ENCODE results near the gene MACROH2A1.

The MACROH2A1 gene

DNA sequence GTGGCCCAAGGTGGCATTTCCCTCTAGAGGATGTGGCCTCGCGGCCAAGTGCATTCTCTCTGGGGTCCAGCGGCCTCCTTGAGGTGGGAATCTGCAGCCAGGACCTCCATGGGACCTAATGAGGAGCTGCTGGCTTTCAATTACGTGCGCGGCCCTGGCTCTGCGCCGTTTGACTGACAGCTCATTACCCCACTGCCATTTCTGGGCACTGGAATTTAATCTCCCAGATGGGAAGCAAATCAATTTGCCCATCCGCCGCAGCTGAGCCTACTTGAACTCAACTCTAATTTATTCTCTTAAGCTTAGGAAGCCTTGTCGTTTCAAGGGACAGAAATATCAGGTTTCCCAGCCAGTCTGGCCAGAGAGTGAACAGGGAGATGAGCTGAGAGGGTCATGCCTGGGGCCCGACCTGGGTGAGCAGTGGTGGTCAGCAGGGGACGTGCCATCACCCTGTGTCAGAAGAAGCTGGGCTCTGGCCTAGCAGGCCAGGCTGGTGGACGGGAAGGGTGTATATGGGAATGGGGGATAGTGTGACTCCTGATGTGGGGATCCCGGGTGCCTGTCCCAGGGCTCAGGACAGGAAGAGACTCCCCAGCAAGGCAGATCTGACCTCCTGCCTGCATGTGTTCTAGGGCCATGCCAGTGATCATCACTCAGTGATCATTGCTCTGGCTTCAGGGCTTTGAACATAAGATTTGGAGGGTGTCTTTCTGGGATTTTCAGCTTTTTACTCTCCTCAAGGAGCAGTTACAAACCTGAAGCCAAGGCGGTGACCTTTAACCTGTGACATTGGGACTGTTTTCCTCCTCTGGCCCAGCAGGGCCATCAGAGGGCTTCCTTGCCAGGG is 69.7 kb downstream of the MACROH2A1 start:
- TF ChIP-seq, protein P1, sequence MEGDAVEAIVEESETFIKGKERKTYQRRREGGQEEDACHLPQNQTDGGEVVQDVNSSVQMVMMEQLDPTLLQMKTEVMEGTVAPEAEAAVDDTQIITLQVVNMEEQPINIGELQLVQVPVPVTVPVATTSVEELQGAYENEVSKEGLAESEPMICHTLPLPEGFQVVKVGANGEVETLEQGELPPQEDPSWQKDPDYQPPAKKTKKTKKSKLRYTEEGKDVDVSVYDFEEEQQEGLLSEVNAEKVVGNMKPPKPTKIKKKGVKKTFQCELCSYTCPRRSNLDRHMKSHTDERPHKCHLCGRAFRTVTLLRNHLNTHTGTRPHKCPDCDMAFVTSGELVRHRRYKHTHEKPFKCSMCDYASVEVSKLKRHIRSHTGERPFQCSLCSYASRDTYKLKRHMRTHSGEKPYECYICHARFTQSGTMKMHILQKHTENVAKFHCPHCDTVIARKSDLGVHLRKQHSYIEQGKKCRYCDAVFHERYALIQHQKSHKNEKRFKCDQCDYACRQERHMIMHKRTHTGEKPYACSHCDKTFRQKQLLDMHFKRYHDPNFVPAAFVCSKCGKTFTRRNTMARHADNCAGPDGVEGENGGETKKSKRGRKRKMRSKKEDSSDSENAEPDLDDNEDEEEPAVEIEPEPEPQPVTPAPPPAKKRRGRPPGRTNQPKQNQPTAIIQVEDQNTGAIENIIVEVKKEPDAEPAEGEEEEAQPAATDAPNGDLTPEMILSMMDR (IDR thresholded peaks at IDR 0.05; ENCODE audit: low read depth, low read length), result no peak
- TF ChIP-seq EZH2phosphoT487 (IDR thresholded peaks at IDR 0.05; ENCODE audit: low read depth), result no peak
- no peak overlapping the region for H3K4me2 ChIP-seq (ENCODE audit: low read length)
- no peak overlapping the region for H3K27ac ChIP-seq (ENCODE audit: low read length)
- H3K4me1 ChIP-seq (ENCODE audit: low read length), result no peaks in the 10 kb centered on the region
- H2AFZ ChIP-seq (ENCODE audit: low read depth, low read length), result no peak overlapping the region
- H3K9ac ChIP-seq (ENCODE audit: low read length), result no peak overlapping the region
- peaks cover 6% of the 10 kb centered on the region for H4K20me1 ChIP-seq (ENCODE audit: insufficient read depth, low read length)
- H3K27me3 ChIP-seq (ENCODE audit: low read depth, low read length), result no peaks in the 10 kb centered on the region
- H3K36me3 ChIP-seq (replicated peaks; ENCODE audit: low read depth, low read length), result peaks cover 3% of the 10 kb centered on the region
- no peaks in the 10 kb centered on the region for H3K79me2 ChIP-seq (ENCODE audit: low read length)
- H3K9me3 ChIP-seq (ENCODE audit: insufficient read depth, low read length), result no peaks in the 10 kb centered on the region
- H3K4me3 ChIP-seq (ENCODE audit: low read length), result no peak overlapping the region

DNA sequence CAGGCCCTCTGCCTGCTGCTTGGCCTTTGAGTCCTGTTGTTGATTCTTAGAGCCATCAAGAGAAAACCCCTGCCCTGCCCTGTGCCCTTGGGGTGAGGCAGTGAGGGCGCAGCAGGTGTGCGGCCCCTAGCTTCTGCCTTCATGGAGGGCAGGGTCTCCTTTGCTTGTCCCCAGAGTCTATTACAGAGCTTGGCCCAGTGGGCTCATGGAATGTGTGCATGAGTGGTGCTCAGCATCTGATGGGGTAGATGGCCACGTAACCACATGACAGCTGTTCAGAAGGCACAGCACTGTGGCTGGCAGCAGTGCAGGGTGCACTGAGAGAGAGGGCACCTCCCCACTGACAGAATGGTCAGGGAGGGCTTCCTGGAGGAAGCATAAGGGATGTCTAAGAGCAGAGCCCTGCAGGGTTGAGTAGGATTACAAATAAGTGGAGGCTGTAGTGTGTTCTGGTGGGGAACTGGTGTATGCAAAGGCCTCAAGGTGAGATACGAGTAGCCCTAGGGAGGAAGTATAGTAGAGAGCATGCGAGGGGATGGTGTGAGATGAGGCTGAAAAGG is 70.8 kb downstream of the MACROH2A1 start:
- Histone ChIP-seq H3K4me2 (ENCODE audit: low read length) (no peak overlapping the region), H3K4me1 (ENCODE audit: low read length) (no peaks in the 10 kb centered on the region), H3K27me3 (ENCODE audit: low read depth, low read length) (no peaks in the 10 kb centered on the region), H3K9ac (ENCODE audit: low read length) (no peak overlapping the region), H3K27ac (ENCODE audit: low read length) (no peak overlapping the region), H3K79me2 (ENCODE audit: low read length) (no peaks in the 10 kb centered on the region), H2AFZ (ENCODE audit: low read depth, low read length) (no peak overlapping the region), H4K20me1 (ENCODE audit: insufficient read depth, low read length) (peaks cover 6% of the 10 kb centered on the region), H3K36me3 (replicated peaks; ENCODE audit: low read depth, low read length) (no peaks in the 10 kb centered on the region), H3K9me3 (ENCODE audit: insufficient read depth, low read length) (no peaks in the 10 kb centered on the region), H3K4me3 (ENCODE audit: low read length) (no peak overlapping the region)
- TF ChIP-seq, protein P1 (IDR thresholded peaks at IDR 0.05; ENCODE audit: low read depth, low read length), result no peak
- TF ChIP-seq EZH2phosphoT487 (IDR thresholded peaks at IDR 0.05; ENCODE audit: low read depth), result no peak

DNA sequence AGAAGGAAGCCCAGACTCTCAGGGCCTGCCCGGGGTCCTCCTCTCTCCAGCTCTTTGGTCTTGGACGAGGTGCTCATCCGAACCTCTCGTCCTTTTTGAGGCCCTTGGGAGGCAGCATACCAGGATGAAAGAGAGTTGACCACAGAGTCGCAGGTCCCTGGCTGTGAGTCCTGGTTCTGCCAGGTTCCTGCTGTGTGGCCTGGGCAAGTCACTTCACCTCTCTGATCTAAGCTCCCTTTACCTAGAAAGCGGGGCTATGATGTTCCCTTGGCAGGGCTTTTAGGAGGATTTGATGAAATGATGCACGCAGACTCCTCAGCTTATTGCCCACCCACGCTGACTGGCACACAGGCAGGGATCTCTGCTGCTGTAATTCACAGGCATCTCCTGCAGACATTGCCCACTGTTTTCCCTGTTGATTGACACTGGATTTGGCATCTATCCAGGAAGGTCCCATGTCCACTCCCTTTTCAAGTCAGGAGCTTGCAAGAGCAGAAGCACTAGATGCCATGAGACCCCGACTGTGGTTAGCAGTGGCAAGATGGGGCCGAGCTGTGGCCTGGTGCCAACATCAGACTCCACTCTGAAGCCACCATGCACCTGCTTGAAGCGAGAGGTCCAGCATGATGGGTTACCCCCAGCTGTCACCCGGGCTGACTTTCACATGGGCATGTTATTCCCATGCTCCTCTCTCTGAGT is 71.5 kb downstream of the MACROH2A1 start:
- Histone ChIP-seq H3K4me3 (ENCODE audit: low read length) (no peak overlapping the region), H3K27ac (ENCODE audit: low read length) (no peak overlapping the region), H2AFZ (ENCODE audit: low read depth, low read length) (no peak overlapping the region), H4K20me1 (ENCODE audit: insufficient read depth, low read length) (no peaks in the 10 kb centered on the region), H3K36me3 (replicated peaks; ENCODE audit: low read depth, low read length) (no peaks in the 10 kb centered on the region), H3K4me2 (ENCODE audit: low read length) (no peak overlapping the region), H3K4me1 (ENCODE audit: low read length) (no peaks in the 10 kb centered on the region), H3K9ac (ENCODE audit: low read length) (no peak overlapping the region), H3K79me2 (ENCODE audit: low read length) (no peaks in the 10 kb centered on the region), H3K27me3 (ENCODE audit: low read depth, low read length) (no peaks in the 10 kb centered on the region), H3K9me3 (ENCODE audit: insufficient read depth, low read length) (no peaks in the 10 kb centered on the region)
- TF ChIP-seq EZH2phosphoT487 (IDR thresholded peaks at IDR 0.05; ENCODE audit: low read depth), result no peak
- TF ChIP-seq, protein P1 (IDR thresholded peaks at IDR 0.05; ENCODE audit: low read depth, low read length), result no peak

All from OCI-LY3 (cell line).